T-helper 2 cell treated with Interferon-gamma antibody and Interleukin-4, amounts not matched to agents 5 μg/mL and 100 μg/mL, for 36 hours (primary cell): ENCODE results near the gene ANK3.

Experiments
- DNase-seq: peaks from one replicate; pipeline ENCODE4 v3.0.0; 2021; ENCODE audit warnings: low spot score
- H3K27ac Mint-ChIP-seq: one replicate; pipeline ENCODE4 v1.8.0; 2021; ENCODE audit warnings: mild to moderate bottlenecking, mixed read lengths
- H3K27me3 Mint-ChIP-seq: one replicate; pipeline ENCODE4 v1.8.0; 2021; ENCODE audit warnings: low read depth, mixed read lengths
- H3K36me3 Mint-ChIP-seq: one replicate; pipeline ENCODE4 v1.8.0; 2021; ENCODE audit warnings: low read depth, mixed read lengths
- H3K4me1 Mint-ChIP-seq: one replicate; pipeline ENCODE4 v1.8.0; 2021; ENCODE audit warnings: low read depth, mixed read lengths
- H3K4me3 Mint-ChIP-seq: one replicate; pipeline ENCODE4 v1.8.0; 2022; ENCODE audit warnings: mild to moderate bottlenecking, moderate library complexity, mixed read lengths
- H3K9me3 Mint-ChIP-seq: one replicate; pipeline ENCODE4 v1.8.0; 2021; ENCODE audit warnings: mixed read lengths

ANK3 gene

GRCh38 chr10:60009276-60009675, 380.4 kb downstream of the ANK3 start:
- Mint-ChIP-seq H3K4me3 (no peak overlapping the region), H3K27ac (no peak overlapping the region), H3K4me1 (no peaks in the 10 kb centered on the region), H3K27me3 (no peaks in the 10 kb centered on the region), H3K9me3 (no peaks in the 10 kb centered on the region), H3K36me3 (no peaks in the 10 kb centered on the region)
- DNase-seq: no peak

DNA sequence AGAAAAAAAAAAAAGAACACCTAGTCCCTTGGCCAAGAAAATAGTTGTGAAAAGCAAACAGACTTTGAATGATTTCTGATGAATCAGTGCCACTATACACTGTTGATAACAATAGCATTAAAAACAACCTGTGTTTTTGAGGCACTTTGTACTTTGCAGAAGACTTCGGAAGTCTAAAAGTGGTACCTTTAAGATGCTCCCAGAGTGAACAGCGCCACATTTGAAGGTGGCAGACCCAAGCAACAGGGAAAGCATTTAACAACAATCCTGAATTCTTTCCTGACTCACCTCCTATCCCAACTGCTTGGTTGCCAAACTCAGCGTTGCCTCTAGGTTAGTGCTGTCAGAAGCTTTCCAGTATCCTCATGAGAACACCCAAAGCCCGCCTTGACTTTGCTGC, 380.9 kb downstream of the ANK3 start:
- no peak for DNase-seq
- Mint-ChIP-seq H3K27ac (no peak overlapping the region), H3K9me3 (no peaks in the 10 kb centered on the region), H3K27me3 (no peaks in the 10 kb centered on the region), H3K36me3 (no peaks in the 10 kb centered on the region), H3K4me3 (no peak overlapping the region), H3K4me1 (no peaks in the 10 kb centered on the region)

DNA sequence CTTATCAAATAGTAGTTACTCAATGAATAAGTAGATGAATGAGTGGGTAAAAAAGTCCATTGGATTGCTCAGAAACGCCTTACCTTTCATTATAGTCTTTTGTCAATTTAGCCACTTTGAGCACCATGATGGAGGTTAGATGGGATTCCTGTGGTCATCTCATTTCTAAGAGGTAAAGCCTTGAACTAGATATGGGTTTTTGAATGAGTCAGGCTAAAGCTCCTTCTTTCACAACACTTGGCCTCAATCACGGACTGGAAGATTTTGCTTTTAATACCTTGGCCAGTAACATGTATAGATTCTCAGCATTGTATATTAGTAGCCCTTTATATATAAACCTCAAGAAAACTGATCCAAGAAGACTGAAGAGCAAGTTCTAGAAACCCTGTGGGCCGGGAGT, 383.6 kb downstream of the ANK3 start:
- no peak for DNase-seq
- peaks cover 1% of the 10 kb centered on the region for H3K4me1 Mint-ChIP-seq
- H3K36me3 Mint-ChIP-seq: no peaks in the 10 kb centered on the region
- no peak overlapping the region for H3K4me3 Mint-ChIP-seq
- H3K27ac Mint-ChIP-seq: no peak overlapping the region
- no peaks in the 10 kb centered on the region for H3K9me3 Mint-ChIP-seq
- no peaks in the 10 kb centered on the region for H3K27me3 Mint-ChIP-seq

GRCh38 chr10:60003651-60004523, 385.8 kb downstream of the ANK3 start:
- H3K9me3 Mint-ChIP-seq: peaks cover 11% of the 10 kb centered on the region
- H3K4me1 Mint-ChIP-seq: peaks cover 11% of the 10 kb centered on the region
- H3K36me3 Mint-ChIP-seq: no peaks in the 10 kb centered on the region
- no peak for DNase-seq
- H3K27ac Mint-ChIP-seq: no peak overlapping the region
- H3K4me3 Mint-ChIP-seq: no peak overlapping the region
- no peaks in the 10 kb centered on the region for H3K27me3 Mint-ChIP-seq

GRCh38 chr10:60000747-60001146, 388.9 kb downstream of the ANK3 start:
- no peak overlapping the region for H3K4me3 Mint-ChIP-seq
- peaks cover 11% of the 10 kb centered on the region for H3K9me3 Mint-ChIP-seq
- H3K27me3 Mint-ChIP-seq: no peaks in the 10 kb centered on the region
- peaks cover 11% of the 10 kb centered on the region for H3K4me1 Mint-ChIP-seq
- H3K27ac Mint-ChIP-seq: peak overlapping the region; percentile 33
- DNase-seq: no peak
- H3K36me3 Mint-ChIP-seq: no peaks in the 10 kb centered on the region

DNA sequence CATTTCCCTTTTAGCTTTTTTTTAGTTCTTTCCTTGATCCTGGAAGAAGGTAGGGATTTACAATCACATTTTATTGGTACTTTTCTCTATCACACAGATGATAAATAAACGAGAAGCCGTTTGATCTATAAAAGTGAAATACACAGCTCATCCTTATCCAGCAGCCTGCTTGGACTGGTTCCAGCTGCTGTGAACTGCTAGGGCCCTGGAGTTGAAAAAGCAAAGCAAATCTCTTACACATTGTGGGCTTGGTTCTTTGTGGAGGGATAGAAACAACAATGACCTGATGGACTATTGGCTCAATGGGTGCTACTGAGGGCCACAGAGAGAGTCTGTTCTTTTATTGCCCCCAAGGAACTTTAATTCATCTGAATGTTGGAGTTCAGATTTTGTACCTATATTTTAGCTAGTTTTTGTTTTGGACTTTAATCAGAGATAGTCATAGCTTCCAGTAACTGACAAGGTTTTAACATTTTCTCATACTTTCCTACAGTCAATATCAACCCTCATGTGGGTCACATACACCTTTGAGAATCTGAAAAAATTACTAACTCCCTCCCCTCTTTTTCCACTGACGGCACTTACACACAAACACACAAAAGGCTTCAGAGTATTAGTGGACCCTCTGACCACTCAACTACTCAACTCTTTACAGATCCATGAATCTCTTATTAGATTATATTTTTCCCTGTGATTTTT, 391.7 kb downstream of the ANK3 start:
- Mint-ChIP-seq H3K36me3 (no peaks in the 10 kb centered on the region), H3K27ac (no peak overlapping the region), H3K9me3 (peaks cover 11% of the 10 kb centered on the region), H3K4me1 (peaks cover 11% of the 10 kb centered on the region), H3K4me3 (no peak overlapping the region), H3K27me3 (peaks cover 1% of the 10 kb centered on the region)
- DNase-seq: no peak

GRCh38 chr10:59995862-59996261, 393.8 kb downstream of the ANK3 start:
- DNase-seq: no peak
- Mint-ChIP-seq H3K36me3 (no peaks in the 10 kb centered on the region), H3K27me3 (peaks cover 3% of the 10 kb centered on the region), H3K4me1 (peaks cover 14% of the 10 kb centered on the region), H3K4me3 (no peak overlapping the region), H3K9me3 (peaks cover 11% of the 10 kb centered on the region), H3K27ac (no peak overlapping the region)

- H3K4me3 Mint-ChIP-seq: no peak overlapping the region
- H3K27me3 Mint-ChIP-seq: peaks cover 12% of the 10 kb centered on the region
- no peaks in the 10 kb centered on the region for H3K9me3 Mint-ChIP-seq
- DNase-seq: no peak
- H3K4me1 Mint-ChIP-seq: peaks cover 6% of the 10 kb centered on the region
- H3K36me3 Mint-ChIP-seq: no peaks in the 10 kb centered on the region
- no peak overlapping the region for H3K27ac Mint-ChIP-seq
Measured at GRCh38 chr10:59993931-59994330, 395.7 kb downstream of the ANK3 start.

DNA sequence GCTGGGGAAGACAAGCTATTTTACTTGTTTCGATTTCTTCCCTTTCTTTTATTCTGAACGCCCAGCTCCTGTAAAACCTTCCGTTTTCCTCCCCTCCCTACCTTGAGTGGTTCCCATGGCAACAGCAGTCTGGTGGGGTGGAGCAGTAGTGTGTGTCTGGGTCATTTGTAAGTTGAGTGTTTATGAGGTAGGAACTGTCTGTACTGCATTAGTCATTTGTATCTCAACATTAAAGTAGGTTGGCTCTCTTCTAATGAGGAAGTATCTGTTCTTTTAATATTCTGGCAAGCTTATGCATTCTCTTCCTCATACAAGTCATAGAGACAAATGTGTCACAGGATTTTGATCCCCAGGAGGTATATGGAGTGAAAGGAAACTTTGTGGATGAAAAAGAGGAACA, 398.0 kb downstream of the ANK3 start:
- peaks cover 20% of the 10 kb centered on the region for H3K27me3 Mint-ChIP-seq
- H3K27ac Mint-ChIP-seq: peak overlapping the region; percentile 38
- H3K36me3 Mint-ChIP-seq: no peaks in the 10 kb centered on the region
- H3K4me1 Mint-ChIP-seq: peaks cover 6% of the 10 kb centered on the region
- H3K9me3 Mint-ChIP-seq: no peaks in the 10 kb centered on the region
- no peak for DNase-seq
- peak overlapping the region; percentile 58 for H3K4me3 Mint-ChIP-seq

GRCh38 chr10:59991117-59991516, 398.6 kb downstream of the ANK3 start:
- Mint-ChIP-seq H3K4me1 (peaks cover 6% of the 10 kb centered on the region), H3K36me3 (no peaks in the 10 kb centered on the region), H3K27me3 (peaks cover 20% of the 10 kb centered on the region), H3K9me3 (no peaks in the 10 kb centered on the region), H3K27ac (no peak overlapping the region), H3K4me3 (no peak overlapping the region)
- DNase-seq: no peak

GRCh38 chr10:59985639-59986038, 404.0 kb downstream of the ANK3 start:
- H3K4me3 Mint-ChIP-seq: no peak overlapping the region

DNA sequence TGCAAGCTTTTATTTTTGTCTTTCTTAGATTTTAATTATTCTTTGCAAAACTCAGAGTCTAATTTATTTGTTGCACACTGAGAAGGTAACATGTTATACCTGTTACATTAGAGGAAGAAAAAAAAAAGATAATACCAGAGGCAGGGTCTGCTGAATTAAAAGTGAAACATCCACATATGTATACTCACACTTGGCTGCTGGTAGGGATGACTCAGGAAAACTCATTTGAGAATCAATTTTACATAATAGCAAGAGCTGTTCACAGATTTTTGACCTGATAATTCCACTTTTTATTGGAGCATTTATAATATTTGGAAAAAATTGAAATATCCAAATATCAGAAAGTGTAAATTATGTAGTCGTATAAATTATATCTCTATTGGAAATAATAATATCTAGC, 405.3 kb downstream of the ANK3 start:
- H3K4me1 Mint-ChIP-seq: no peaks in the 10 kb centered on the region
- H3K27me3 Mint-ChIP-seq: peaks cover 13% of the 10 kb centered on the region
- H3K9me3 Mint-ChIP-seq: no peaks in the 10 kb centered on the region
- H3K36me3 Mint-ChIP-seq: no peaks in the 10 kb centered on the region
- H3K4me3 Mint-ChIP-seq: no peak overlapping the region
- no peak for DNase-seq
- no peak overlapping the region for H3K27ac Mint-ChIP-seq

More at GRCh38 chr10:59985639-59986038, 404.0 kb downstream of the ANK3 start:
- Mint-ChIP-seq H3K4me1 (no peaks in the 10 kb centered on the region), H3K36me3 (no peaks in the 10 kb centered on the region), H3K27ac (no peak overlapping the region), H3K27me3 (peaks cover 17% of the 10 kb centered on the region), H3K9me3 (no peaks in the 10 kb centered on the region)
- no peak for DNase-seq

DNA sequence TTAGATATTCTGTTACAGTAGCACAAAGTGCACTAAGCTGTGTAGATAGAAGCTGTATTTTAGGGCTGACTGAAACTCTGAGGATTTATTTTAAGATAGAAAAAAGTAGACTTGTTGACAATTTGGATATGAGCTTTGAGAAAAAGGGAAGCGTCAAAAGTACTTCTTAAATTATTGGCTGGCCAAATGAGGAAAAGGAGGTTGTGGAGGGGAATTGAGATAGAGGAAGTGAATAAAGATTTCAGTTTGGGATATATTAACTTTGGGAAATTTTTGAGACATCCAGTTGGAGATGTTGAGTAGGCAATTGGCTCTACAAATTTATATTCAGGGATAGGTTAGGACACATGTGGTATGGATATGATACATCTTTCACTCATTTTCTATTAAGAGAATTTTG, 409.3 kb downstream of the ANK3 start:
- no peak for DNase-seq

GRCh38 chr10:59977486-59977885, 412.2 kb downstream of the ANK3 start:
- Mint-ChIP-seq H3K36me3 (no peaks in the 10 kb centered on the region), H3K9me3 (peaks cover 18% of the 10 kb centered on the region), H3K27ac (no peak overlapping the region), H3K4me3 (no peak overlapping the region), H3K4me1 (no peaks in the 10 kb centered on the region), H3K27me3 (no peaks in the 10 kb centered on the region)
- no peak for DNase-seq

More for the DNA sequence above, 409.3 kb downstream of the ANK3 start:
- Mint-ChIP-seq H3K27ac (no peak overlapping the region), H3K4me3 (no peak overlapping the region), H3K9me3 (peaks cover 18% of the 10 kb centered on the region), H3K4me1 (no peaks in the 10 kb centered on the region), H3K27me3 (no peaks in the 10 kb centered on the region), H3K36me3 (no peaks in the 10 kb centered on the region)
